Measurements from ENCODE around the gene BPTF.
"Not testable (repeated sequence)": the region's sequence is repeated elsewhere in the genome, so short reads cannot be mapped to it uniquely, and the experiment has no call there.

The BPTF gene

GRCh38 chr17:67974598-67975066 is 149.3 kb downstream of the BPTF start:
- DNase-seq (ENCODE audit: low read depth in 2 of 2): no peak

GRCh38 chr17:67976306-67976705 is 151.0 kb downstream of the BPTF start:
- DNase-seq (ENCODE audit: low read depth in 2 of 2): not testable (repeated sequence)

GRCh38 chr17:67980456-67980855 is 155.2 kb downstream of the BPTF start:
- DNase-seq (ENCODE audit: low read depth in 2 of 2): no peak

GRCh38 chr17:67980883-67981282 is 155.6 kb downstream of the BPTF start:
- not testable (repeated sequence) for DNase-seq (ENCODE audit: low read depth in 2 of 2)

- no peak for DNase-seq (ENCODE audit: low read depth in 2 of 2)
Observed at GRCh38 chr17:67982034-67982640, 156.8 kb downstream of the BPTF start.

- DNase-seq (ENCODE audit: low read depth in 2 of 2): no peak
Observed at GRCh38 chr17:67982686-67983382, 157.5 kb downstream of the BPTF start.

GRCh38 chr17:67983383-67983688 is 158.0 kb downstream of the BPTF start:
- DNase-seq (ENCODE audit: low read depth in 2 of 2): no peak

- no peak for DNase-seq (ENCODE audit: low read depth in 2 of 2)
Observed at GRCh38 chr17:67990909-67991308, 165.6 kb downstream of the BPTF start.

GRCh38 chr17:67992548-67993152 is 167.3 kb downstream of the BPTF start:
- no peak for DNase-seq (ENCODE audit: low read depth in 2 of 2)

- peak; percentile 47 to 49 for DNase-seq (ENCODE audit: low read depth in 2 of 2)
Observed at GRCh38 chr17:67993153-67993997, 168.1 kb downstream of the BPTF start.

- no peak for DNase-seq (ENCODE audit: low read depth in 2 of 2)
Observed at GRCh38 chr17:67993998-67994361, 168.7 kb downstream of the BPTF start.

- no peak for DNase-seq (ENCODE audit: low read depth in 2 of 2)
Observed at GRCh38 chr17:67994817-67995569, 169.7 kb downstream of the BPTF start.

- no peak for DNase-seq (ENCODE audit: low read depth in 2 of 2)
Observed at GRCh38 chr17:67995570-67996263, 170.4 kb downstream of the BPTF start.

- DNase-seq (ENCODE audit: low read depth in 2 of 2): not testable (repeated sequence)
Observed at GRCh38 chr17:67996301-67997171, 171.2 kb downstream of the BPTF start, which contains the start of gene C17orf58. C17orf58 (minus strand) TSS chr17:67996469; CDS start chr17:67996198, 271 bp downstream.

GRCh38 chr17:67998466-67998865 is 173.2 kb downstream of the BPTF start:
- DNase-seq (ENCODE audit: low read depth in 2 of 2): no peak

GRCh38 chr17:67999291-67999911 is 174.1 kb downstream of the BPTF start:
- no peak for DNase-seq (ENCODE audit: low read depth in 2 of 2)

GRCh38 chr17:68004201-68004600 is 178.9 kb downstream of the BPTF start:
- DNase-seq (ENCODE audit: low read depth in 2 of 2): no peak

- no peak for DNase-seq (ENCODE audit: low read depth in 2 of 2)
Observed at GRCh38 chr17:68006797-68007196, 181.5 kb downstream of the BPTF start.

GRCh38 chr17:68011199-68011665 is 185.9 kb downstream of the BPTF start:
- DNase-seq (ENCODE audit: low read depth in 2 of 2): peak; percentile 24 to 31

All from stimulated activated CD8-positive, alpha-beta memory T cell treated with anti-CD3 and anti-CD28 coated beads, Interleukin-2, amount 100 ng/mL, for 1 hour (primary cell).